Peyer's patch (tissue), 4 donors: ENCODE data around the gene CLECL1. TPM values are rescaled to one million over a fixed set of nuclear protein-coding genes. Genes with fewer than 3 reads are reported as not detected.

ENCODE experiments used
- DNase-seq, 3 donors: peaks; one replicate each; pipeline ENCODE4 v3.0.0-alpha.2; 2017 to 2019
- H3K27ac ChIP-seq, 4 donors: fragments of 200-600 bp; sonication (generic); one replicate each; pipeline ENCODE4 v1.5.1; 2016 to 2019
- H3K27me3 ChIP-seq, 2 donors: fragments of 200-600 bp; sonication (generic); one replicate each; pipeline ENCODE4 v1.5.1; 2019
- H3K36me3 ChIP-seq, 3 donors: fragments of 200-600 bp; sonication (generic); one replicate each; pipeline ENCODE4 v1.5.1; 2016 to 2019
- H3K4me1 ChIP-seq, 4 donors: fragments of 200-600 bp; sonication (generic); one replicate each; pipeline ENCODE4 v1.5.1; 2016 to 2019
- H3K4me3 ChIP-seq, 4 donors: fragments of 200-600 bp; sonication (generic); 1 replicate in 3 of 4; 2 replicates in 1 of 4; pipeline ENCODE4 v1.5.1; 2016 to 2019; ENCODE audit warnings: mild to moderate bottlenecking in 1 of 4
- H3K9me3 ChIP-seq, 4 donors: fragments of 200-600 bp; sonication (generic); one replicate each; pipeline ENCODE4 v1.5.1; 2016 to 2019; ENCODE audit warnings: mild to moderate bottlenecking in 1 of 4
- POLR2A ChIP-seq, 2 donors: fragments of 450-650 bp; IDR thresholded peaks; one replicate each; pipeline ENCODE4 v1.5.1; 2017; ENCODE audit warnings: antibody characterized with exemption in 2 of 2, mild to moderate bottlenecking in 2 of 2, moderate library complexity in 2 of 2
- total RNA-seq, 4 donors: library from RNA; depleted of rRNA; stranded (reverse); fragments of >200 nt; gene quantifications; one replicate each; pipeline ENCODE4 v1.1.0, GENCODE V29; 2016
- TF ChIP-seq, protein P1 (sequence below), 6 experiments: fragments of 450-650 bp in 4 of 6; fragments of 200-600 bp in 2 of 6; sonication (generic) in 1 of 6; IDR thresholded peaks; one replicate each; pipeline ENCODE4 v1.5.1; 2017 to 2019; ENCODE audit warnings: antibody characterized with exemption in 6 of 6, mild to moderate bottlenecking in 3 of 6, moderate library complexity in 1 of 6

Gene CLECL1
- 1 to 10 TPM in 2 of 4 donors, not detected in 2; 4.1 to 4.2 TPM for total RNA-seq

DNA sequence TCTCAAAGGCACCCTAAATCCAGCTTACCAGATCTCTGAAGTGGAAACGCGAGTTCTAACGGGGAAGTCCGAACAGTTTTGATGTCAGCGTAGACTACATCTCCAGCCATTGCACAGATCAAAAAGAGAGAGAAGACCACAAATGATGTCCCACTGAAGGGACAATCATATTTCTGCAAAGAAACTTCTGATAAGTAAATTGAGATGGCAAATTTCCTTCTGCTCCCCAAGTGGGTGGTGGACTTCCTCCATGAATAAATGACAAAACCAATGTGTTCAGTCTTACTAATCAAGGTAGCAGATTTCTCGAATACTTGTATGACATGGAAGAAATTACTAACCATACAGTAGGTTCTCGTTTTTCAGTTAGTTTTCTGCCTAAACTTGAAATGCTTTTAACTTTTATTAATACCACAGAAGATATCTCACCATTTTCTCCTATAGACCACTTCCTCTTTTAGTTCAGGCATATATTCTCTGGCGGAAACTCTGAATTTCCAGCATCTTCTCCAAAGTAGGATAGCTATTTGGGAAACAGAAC lies at the start of gene CLECL1:
CLECL1 (minus strand) TSS at position 177 of the 541 bp plus-strand sequence.
- no peak for DNase-seq
- Histone ChIP-seq H3K27me3 (no peaks in the 10 kb centered on the region), H3K36me3 (no peaks in the 10 kb centered on the region), H3K9me3 (no peaks in the 10 kb centered on the region), H3K27ac (peak within 1 kb of the TSS in 3 of 4 donors; percentile 29 to 78 (median 69)), H3K4me3 (peak within 1 kb of the TSS in 2 of 4 donors; percentile 19 to 26), H3K4me1 (peaks cover 0 to 3% (median 0%) of the 10 kb centered on the region in 4 donors)
- TF ChIP-seq POLR2A (IDR thresholded peaks at IDR 0.05) = no peak
- TF ChIP-seq, protein P1, sequence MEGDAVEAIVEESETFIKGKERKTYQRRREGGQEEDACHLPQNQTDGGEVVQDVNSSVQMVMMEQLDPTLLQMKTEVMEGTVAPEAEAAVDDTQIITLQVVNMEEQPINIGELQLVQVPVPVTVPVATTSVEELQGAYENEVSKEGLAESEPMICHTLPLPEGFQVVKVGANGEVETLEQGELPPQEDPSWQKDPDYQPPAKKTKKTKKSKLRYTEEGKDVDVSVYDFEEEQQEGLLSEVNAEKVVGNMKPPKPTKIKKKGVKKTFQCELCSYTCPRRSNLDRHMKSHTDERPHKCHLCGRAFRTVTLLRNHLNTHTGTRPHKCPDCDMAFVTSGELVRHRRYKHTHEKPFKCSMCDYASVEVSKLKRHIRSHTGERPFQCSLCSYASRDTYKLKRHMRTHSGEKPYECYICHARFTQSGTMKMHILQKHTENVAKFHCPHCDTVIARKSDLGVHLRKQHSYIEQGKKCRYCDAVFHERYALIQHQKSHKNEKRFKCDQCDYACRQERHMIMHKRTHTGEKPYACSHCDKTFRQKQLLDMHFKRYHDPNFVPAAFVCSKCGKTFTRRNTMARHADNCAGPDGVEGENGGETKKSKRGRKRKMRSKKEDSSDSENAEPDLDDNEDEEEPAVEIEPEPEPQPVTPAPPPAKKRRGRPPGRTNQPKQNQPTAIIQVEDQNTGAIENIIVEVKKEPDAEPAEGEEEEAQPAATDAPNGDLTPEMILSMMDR (IDR thresholded peaks at IDR 0.05) = no peak

DNA sequence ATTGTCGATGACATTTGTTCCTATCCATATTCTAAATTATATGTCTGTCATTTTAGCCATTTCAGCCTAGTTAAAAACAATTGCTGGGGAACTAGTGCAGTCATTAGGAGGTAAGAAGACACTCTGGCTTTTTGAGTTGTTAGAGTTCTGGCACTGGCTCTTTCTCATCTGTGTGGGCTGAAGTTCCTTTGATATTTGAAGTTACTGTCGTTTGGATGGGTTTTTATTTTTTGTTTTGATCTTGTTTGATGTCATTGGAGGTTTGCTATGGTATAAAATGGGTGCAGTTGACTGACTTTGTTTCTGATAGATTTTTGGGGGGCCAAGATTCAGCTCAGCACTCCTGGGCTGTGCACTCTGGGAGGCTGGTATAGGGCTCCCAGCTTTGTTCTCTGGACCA lies 48.5 kb upstream of the CLECL1 start:
- Histone ChIP-seq H3K4me3 (no peak overlapping the region), H3K9me3 (no peaks in the 10 kb centered on the region), H3K36me3 (no peaks in the 10 kb centered on the region), H3K27ac (no peak overlapping the region), H3K4me1 (no peaks in the 10 kb centered on the region), H3K27me3 (no peaks in the 10 kb centered on the region)
- no peak for DNase-seq
- no peak for TF ChIP-seq POLR2A (IDR thresholded peaks at IDR 0.05)
- TF ChIP-seq, protein P1 (IDR thresholded peaks at IDR 0.05) = no peak

DNA sequence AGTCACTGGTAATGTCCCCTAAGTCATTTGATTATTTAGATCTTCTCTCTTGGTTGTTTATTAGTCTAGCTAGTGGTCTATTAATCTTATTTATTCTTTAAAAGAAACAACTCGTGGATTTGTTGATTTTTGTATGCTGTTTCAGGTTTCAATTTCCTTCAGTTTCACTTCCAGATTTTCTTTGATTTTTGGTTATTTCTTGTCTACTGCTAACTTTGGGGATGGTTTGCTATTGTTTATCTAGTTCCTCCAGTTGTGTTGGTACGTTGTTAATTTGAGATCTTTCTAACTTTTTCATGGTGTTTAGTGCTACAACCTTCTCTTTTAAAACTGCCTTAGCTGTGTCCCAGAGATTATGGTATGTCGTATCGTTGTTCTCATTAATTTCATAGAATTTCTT lies 46.3 kb upstream of the CLECL1 start:
- Histone ChIP-seq H3K27ac (no peak overlapping the region), H3K9me3 (no peaks in the 10 kb centered on the region), H3K36me3 (no peaks in the 10 kb centered on the region), H3K4me3 (no peak overlapping the region), H3K27me3 (no peaks in the 10 kb centered on the region), H3K4me1 (peaks cover 0 to 5% (median 0%) of the 10 kb centered on the region in 4 donors)
- no peak for DNase-seq
- TF ChIP-seq POLR2A (IDR thresholded peaks at IDR 0.05) = no peak

DNA sequence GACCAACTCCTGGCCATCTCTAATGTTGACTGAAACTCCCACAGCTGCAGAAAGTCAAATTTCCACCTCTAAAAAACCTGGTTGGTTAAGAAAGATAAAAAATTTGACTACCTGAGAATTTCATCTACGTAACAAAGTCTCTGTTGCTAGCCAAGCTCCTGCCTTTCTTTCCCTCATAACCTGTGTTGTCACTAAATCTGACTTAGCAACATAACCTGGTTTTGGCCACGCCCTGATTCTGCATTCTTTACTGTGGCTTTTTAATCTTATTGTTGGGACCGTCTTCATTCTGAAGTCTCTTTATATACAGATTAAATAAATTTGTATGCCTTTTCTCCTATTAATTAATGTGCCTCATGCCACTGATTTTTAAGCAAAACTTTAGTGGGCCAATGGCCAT lies 43.9 kb upstream of the CLECL1 start:
- peaks cover 0 to 5% (median 0%) of the 10 kb centered on the region in 4 donors for H3K4me1 ChIP-seq

DNA sequence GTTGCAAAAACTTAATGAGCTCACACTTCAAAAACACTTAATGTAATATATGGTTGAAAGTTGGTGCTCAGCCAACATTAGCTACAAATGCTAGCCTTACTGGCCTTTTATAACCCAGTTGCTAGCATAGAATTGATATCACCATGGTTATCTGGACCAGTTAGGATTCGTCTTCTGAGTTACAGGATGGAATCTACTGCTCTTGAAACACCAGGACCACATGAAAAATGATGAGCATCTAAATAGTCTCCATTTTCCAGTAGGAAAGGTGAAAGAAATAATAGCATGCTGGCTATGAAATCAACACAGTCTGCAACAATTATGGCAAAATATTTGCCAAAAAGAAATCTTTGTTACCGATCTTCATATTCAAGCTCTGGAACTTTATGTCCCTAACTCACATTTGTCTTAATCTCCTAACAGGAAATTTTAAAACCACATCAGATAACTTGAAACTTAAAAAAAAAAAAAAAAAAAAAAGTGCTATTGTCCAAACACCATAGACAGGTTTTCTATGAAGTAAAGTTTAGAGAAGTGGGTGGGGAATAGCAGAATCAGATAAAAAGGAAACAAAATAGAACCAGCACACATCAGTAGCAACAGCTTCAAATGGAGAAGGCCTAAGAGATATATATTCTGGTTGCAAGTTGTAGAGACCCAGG lies 40.5 kb upstream of the CLECL1 start:
- Histone ChIP-seq H3K27ac (peak overlapping the region in 3 of 4 donors; percentile 13 to 56 (median 44)), H3K9me3 (no peaks in the 10 kb centered on the region), H3K4me3 (no peak overlapping the region), H3K36me3 (no peaks in the 10 kb centered on the region), H3K27me3 (no peaks in the 10 kb centered on the region), H3K4me1 (peaks cover 0 to 5% (median 0%) of the 10 kb centered on the region in 4 donors)
- no peak for DNase-seq
- TF ChIP-seq, protein P1 (IDR thresholded peaks at IDR 0.05) = no peak
- TF ChIP-seq POLR2A (IDR thresholded peaks at IDR 0.05) = no peak

More for the DNA sequence above, 43.9 kb upstream of the CLECL1 start:
- no peaks in the 10 kb centered on the region for H3K9me3 ChIP-seq
- no peak for TF ChIP-seq POLR2A (IDR thresholded peaks at IDR 0.05)
- TF ChIP-seq, protein P1 (IDR thresholded peaks at IDR 0.05) = no peak
- no peaks in the 10 kb centered on the region for H3K27me3 ChIP-seq
- H3K4me3 ChIP-seq = no peak overlapping the region
- no peak overlapping the region for H3K27ac ChIP-seq
- DNase-seq = no peak
- H3K36me3 ChIP-seq = no peaks in the 10 kb centered on the region

DNA sequence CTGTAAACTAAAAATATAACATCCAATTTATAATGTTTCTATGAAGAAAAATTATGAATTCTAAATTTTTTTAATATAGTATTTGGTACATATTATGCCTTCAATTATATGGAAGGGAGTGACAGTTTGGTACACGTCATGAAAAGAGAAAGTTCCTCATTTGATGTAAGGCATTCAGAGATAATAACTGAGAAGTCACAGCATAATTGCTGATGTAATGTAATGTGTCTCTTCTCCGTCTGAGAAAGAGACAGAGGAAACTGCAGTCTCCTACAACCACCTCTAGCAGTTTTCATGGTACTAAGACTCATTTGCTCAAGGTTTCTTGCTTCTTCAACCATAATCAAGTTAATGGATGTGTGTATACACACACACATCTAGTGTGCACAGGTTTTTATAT lies 30.1 kb upstream of the CLECL1 start:
- Histone ChIP-seq H3K4me1 (peaks cover 0 to 7% (median 0%) of the 10 kb centered on the region in 4 donors), H3K4me3 (no peak overlapping the region), H3K27me3 (no peaks in the 10 kb centered on the region), H3K9me3 (no peaks in the 10 kb centered on the region), H3K36me3 (no peaks in the 10 kb centered on the region), H3K27ac (peak overlapping the region in 2 of 4 donors; percentile 2 to 76)
- DNase-seq = no peak
- no peak for TF ChIP-seq POLR2A (IDR thresholded peaks at IDR 0.05)
- TF ChIP-seq, protein P1 (IDR thresholded peaks at IDR 0.05) = no peak
